HG03175 (cell line): ENCODE data around the gene IFITM10.

Source experiments
- ATAC-seq: cut with Tn5 transposase; IDR thresholded peaks from one replicate; pipeline ENCODE4 v1.9.1; 2021; ENCODE audit warnings: mild to moderate bottlenecking, moderate library complexity; ENCODE audit not compliant: unreplicated experiment

IFITM10 gene

GRCh38 chr11:1750481-1750839, at the start of gene IFITM10:
Gene IFITM10, minus strand, starts transcription at chr11:1750595. Its CDS starts 153 bp downstream, at chr11:1750442.
- ATAC-seq = no peak

DNA sequence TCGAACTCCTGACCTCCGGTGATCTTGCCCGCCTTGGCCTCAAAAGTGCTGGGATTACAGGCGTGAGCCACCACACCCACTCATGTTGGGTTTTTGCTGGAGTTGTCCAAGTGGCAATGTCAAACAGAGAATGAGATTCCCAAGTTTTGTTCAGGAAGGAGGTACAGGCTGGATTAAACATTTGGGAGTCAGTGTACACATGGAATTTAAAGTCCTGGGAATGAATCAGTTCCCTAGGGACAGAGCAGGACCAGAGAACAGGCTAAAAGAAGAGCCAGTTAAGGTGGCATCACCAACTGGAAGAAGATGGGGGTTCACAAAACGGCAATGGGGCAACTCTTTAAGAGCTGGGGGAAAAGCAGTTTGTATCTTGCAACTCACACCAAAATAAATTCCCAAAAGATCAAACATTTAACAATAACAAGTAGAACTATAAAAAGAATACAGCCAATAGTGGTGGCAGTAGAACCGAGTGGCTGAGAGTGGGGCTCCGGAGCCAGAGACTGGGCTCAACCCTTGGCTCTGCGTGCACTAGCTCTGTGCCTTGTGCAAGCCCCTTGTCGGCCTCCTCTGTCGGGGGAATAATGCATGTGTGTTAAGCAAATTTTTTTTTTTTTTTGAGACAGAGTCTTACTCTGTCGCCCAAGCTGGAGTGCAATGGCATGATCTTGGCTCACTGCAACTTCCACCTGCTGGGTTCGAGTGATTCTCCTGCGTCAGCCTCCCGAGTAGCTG, 47.2 kb upstream of the IFITM10 start:
- ATAC-seq = no peak

- ATAC-seq = no peak
These were observed 46.1 kb upstream of the IFITM10 start for GRCh38 chr11:1796413-1797011.

- no peak for ATAC-seq
These were observed 42.7 kb upstream of the IFITM10 start for GRCh38 chr11:1793081-1793480.

DNA sequence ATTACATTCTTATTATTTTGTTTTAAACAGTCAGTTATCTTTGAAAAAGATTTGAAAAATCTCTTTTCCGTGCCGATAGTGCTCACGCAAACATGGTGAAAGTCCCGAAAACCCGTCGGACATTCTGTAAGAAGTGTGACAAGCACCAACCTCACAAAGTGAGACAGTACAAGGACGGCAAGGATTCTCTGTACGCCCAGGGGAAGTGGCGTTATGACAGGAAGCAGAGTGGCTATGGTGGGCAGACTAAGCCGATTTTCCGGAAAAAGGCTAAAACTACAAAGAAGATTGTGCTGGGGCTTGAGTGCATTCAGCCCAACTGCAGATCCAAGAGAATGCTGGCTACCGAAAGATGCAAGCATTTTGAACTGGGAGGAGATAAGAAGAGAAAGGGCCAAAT, 42.1 kb upstream of the IFITM10 start:
- no peak for ATAC-seq

DNA sequence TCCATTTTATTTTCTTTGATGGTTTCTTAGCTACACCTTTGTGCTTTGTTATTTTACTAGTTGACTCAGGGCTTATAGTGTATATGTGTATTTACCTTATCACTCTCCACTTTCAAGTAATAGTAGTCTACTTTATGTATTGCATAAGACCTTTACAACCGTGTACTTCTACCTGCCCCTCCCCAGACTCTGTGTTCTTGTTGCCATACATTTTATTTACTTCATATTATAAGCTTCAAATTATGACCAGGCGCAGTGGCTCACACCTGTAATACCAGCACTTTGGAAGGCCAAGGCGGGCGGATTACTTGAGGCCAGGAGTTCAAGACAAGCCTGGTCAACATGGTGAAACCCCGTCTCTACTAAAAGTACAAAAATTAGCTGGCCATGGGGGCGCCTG, 41.5 kb upstream of the IFITM10 start:
- ATAC-seq = no peak

- no peak for ATAC-seq
These were observed 36.1 kb upstream of the IFITM10 start for GRCh38 chr11:1786466-1786865.

GRCh38 chr11:1785749-1786413, 35.5 kb upstream of the IFITM10 start:
- no peak for ATAC-seq

- ATAC-seq = no peak
These were observed 34.6 kb upstream of the IFITM10 start for GRCh38 chr11:1784761-1785650.

GRCh38 chr11:1783725-1784529, 33.5 kb upstream of the IFITM10 start:
- ATAC-seq = no peak

GRCh38 chr11:1782831-1783724, 32.7 kb upstream of the IFITM10 start:
- no peak for ATAC-seq

DNA sequence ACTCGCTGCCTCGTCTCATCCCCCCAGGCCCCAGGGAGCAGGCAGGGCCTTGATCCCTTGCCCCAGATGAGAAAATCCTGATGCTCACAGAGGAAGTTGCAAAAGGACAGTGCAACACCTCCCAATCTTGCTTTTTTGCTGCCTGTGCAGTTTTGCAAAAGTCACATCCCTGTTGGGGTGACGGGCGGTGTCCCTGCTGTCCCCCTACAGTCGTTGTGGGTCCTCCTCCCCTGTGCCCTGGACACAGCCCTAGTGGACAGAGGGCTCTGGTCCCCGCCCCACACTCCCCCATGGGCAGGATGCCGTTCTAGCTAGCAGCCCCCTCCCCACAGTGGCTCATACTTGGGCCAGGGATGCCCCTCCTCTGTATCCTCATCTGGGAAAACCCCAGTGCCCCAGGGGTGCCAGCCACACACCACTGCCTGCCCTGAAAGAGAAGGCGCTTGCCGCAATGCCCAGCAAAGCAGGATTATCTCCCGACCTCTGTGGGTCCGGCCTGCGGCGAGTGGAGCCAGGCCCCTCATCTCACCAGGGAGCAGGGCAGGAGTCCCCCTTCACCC, 31.7 kb upstream of the IFITM10 start:
- no peak for ATAC-seq

- no peak for ATAC-seq
These were observed 31.2 kb upstream of the IFITM10 start for GRCh38 chr11:1781593-1781975.

DNA sequence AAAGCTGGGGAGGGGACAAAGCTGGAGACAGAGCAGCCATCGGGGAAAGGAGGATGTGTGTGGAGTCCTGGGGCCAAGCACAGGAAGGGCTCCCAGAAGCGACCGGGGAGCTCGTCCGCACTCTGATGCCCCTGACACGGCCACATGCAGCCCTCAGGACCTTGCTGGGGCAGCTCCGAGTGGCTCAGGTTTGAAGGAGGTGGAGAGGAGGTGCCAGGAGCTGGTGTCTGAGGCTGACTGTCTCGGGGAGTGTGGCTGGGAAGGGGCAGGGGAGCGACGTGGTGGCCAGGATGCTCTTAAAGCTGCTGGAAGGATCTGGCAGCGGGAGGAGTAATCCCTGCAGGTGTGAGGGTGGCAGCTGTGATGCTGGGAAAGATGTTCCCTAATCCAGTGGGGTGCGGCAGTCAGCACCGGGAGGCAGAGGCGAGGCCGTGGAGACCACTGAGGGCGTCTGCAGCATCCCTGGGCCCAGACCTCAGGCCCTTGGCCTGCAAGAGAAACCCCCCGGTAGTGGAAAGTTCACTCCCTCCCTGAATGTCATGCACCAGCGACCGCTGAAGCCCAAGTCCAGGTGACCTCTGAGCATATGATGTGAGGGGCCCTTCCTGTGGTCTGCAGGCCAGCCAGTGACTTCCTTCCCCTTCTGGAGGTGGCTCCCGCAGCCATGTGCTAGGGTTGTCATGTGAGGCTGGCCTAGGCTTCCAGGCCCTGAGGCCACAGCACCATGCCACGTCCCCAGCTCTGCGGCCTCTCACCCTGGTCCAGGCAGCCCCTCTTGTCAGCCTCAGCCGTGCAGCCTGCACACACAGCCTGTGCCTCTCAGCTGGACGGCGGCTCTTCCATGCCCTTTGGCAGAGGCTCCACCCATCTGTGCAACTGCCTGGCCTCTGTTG, 30.6 kb upstream of the IFITM10 start:
- ATAC-seq = no peak

GRCh38 chr11:1779806-1780699, 29.7 kb upstream of the IFITM10 start:
- no peak for ATAC-seq

DNA sequence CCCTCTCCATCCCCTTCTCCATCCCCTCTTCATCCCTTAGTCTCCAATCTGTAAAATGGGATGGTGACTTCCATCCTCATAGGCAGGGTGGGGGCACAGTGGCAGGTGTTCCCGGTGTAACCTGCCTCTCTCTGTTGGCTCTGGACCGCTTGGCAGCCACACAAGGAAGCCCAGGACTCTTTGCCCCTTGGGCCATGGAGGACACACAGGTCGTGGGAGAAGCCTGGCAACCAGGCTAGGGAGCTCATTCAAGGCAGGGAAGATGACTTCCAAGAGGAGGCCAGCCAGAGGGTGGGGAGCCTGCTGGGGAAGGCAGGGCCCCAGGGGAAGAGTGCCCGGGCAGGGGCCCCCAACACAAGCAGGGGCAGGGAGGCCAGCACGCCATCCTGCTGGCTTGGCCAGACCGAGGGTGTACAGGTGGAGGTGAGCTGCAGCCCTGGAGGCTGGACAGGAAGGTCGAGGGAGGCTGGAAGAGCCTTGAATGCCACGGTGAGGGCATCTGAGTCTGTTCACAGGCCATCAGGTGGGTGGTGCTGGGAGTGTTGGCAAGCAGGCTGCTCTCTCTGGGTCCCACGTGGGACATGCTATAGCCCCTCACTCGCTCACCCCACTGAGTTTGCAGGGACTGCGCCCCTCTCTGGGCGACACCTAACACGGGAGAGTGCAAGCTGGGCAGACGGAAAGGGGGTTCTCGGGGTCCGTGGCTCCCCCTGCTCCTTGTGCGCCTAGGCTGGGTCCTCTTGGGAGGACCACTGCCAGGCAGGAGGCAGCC, 28.8 kb upstream of the IFITM10 start:
- no peak for ATAC-seq
